SK-N-SH (cell line): ENCODE data around the gene TANC1. TPM values are rescaled to one million over a fixed set of nuclear protein-coding genes. Genes with fewer than 3 reads are reported as not detected.

Source experiments
- CTCF ChIA-PET: fragments of 300-600, 350-600 bp; formaldehyde crosslinking; extraction: SDS; loops from one replicate; lab custom pipeline; 2021; lab: Yijun Ruan, JAX
- POLR2A ChIA-PET: fragments of 350-600 bp; sonication (Branson Sonifier 250); formaldehyde crosslinking; extraction: SDS; loops from one replicate; lab custom pipeline; 2020; ENCODE audit warnings: antibody characterized with exemption, inconsistent platforms; lab: Yijun Ruan, JAX
- DNase-seq: peaks from one replicate; pipeline ENCODE4 v3.0.0; 2012
- H2AFZ ChIP-seq: fragments of 200-600 bp; sonication (generic); 2 replicates; pipeline ENCODE4 v1.8.1; 2016; ENCODE audit warnings: antibody characterized with exemption, mild to moderate bottlenecking, low read depth
- H3F3A ChIP-seq: fragments of 200-600 bp; sonication (generic); replicated peaks from 2 replicates; pipeline ENCODE3; 2016; ENCODE audit warnings: antibody characterized with exemption, mild to moderate bottlenecking; ENCODE audit not compliant: insufficient read depth
- H3K27ac ChIP-seq, 2 experiments: fragments of 200-500 bp in 1 of 2; fragments of 200-600 bp in 1 of 2; sonication (Bioruptor generic) in 1 of 2; sonication (generic), shearing (Covaris generic) in 1 of 2; 2 replicates each; pipeline versions ENCODE4 v1.5.1 to v1.6.1; 2014 to 2016; ENCODE audit warnings: low read depth in 2 of 2, inconsistent platforms in 1 of 2, low read length in 1 of 2, mild to moderate bottlenecking in 1 of 2, mixed read lengths in 1 of 2
- H3K27me3 ChIP-seq: fragments of 200-600 bp; sonication (generic), shearing (Covaris generic); 2 replicates; pipeline ENCODE4 v1.6.1; 2016; ENCODE audit warnings: mixed run types; ENCODE audit not compliant: insufficient read depth
- H3K36me3 ChIP-seq, 2 experiments: fragments of 200-500 bp in 1 of 2; fragments of 200-600 bp in 1 of 2; sonication (Bioruptor generic) in 1 of 2; sonication (generic) in 1 of 2; replicated peaks in 1 of 2; 2 replicates each; pipeline versions ENCODE3 to v1.5.1; 2014 to 2016; ENCODE audit warnings: low read length in 1 of 2, mild to moderate bottlenecking in 1 of 2; ENCODE audit not compliant: insufficient read depth in 2 of 2, control insufficient read depth in 1 of 2
- H3K4me1 ChIP-seq, 2 experiments: fragments of 200-500 bp in 1 of 2; fragments of 200-600 bp in 1 of 2; sonication (Bioruptor generic) in 1 of 2; sonication (generic), shearing (Covaris generic) in 1 of 2; 2 replicates each; pipeline versions ENCODE4 v1.5.1 to v1.6.1; 2014 to 2016; ENCODE audit warnings: low read depth in 1 of 2, low read length in 1 of 2, mixed run types in 1 of 2; ENCODE audit not compliant: insufficient read depth in 2 of 2, control insufficient read depth in 1 of 2
- H3K4me2 ChIP-seq: fragments of 200-600 bp; sonication (generic), shearing (Covaris generic); 2 replicates; pipeline ENCODE4 v1.6.1; 2017; ENCODE audit warnings: mixed run types
- H3K4me3 ChIP-seq, 2 experiments: fragments of 200-500 bp in 1 of 2; fragments of 200-600 bp in 1 of 2; sonication (Bioruptor generic) in 1 of 2; sonication (generic), shearing (Covaris generic) in 1 of 2; 2 replicates each; pipeline versions ENCODE4 v1.5.1 to v1.8.1; 2014 to 2016; ENCODE audit warnings: low read depth in 2 of 2, inconsistent platforms in 1 of 2, low read length in 1 of 2, mild to moderate bottlenecking in 1 of 2, mixed read lengths in 1 of 2, moderate library complexity in 1 of 2
- H3K79me2 ChIP-seq: fragments of 200-600 bp; sonication (generic); 2 replicates; pipeline ENCODE4 v1.8.1; 2017; ENCODE audit warnings: mild to moderate bottlenecking; ENCODE audit not compliant: insufficient read depth
- H3K9ac ChIP-seq: fragments of 200-600 bp; sonication (generic); 2 replicates; pipeline ENCODE4 v1.6.1; 2017; ENCODE audit warnings: mixed run types
- H3K9me2 ChIP-seq: fragments of 200-600 bp; sonication (generic); 2 replicates; pipeline ENCODE4 v1.6.1; 2017; ENCODE audit warnings: mixed run types
- H3K9me3 ChIP-seq: fragments of 200-600 bp; sonication (generic); 2 replicates; pipeline ENCODE4 v1.6.1; 2017; ENCODE audit warnings: mixed run types, mild to moderate bottlenecking, moderate library complexity
- H4K20me1 ChIP-seq: fragments of 200-600 bp; sonication (generic); 2 replicates; pipeline ENCODE4 v1.6.1; 2017; ENCODE audit warnings: mild to moderate bottlenecking, mixed run types; ENCODE audit not compliant: insufficient read depth
- EP300 ChIP-seq, 2 experiments: IDR thresholded peaks; 2 replicates each; pipeline versions ENCODE4 v1.4.0 to v1.6.1; 2012; ENCODE audit warnings: borderline replicate concordance in 1 of 2, low read depth in 1 of 2, low read length in 1 of 2
- EZH2phosphoT487 ChIP-seq: fragments of 200-600 bp; sonication (generic); IDR thresholded peaks from 2 replicates; pipeline ENCODE4 v1.6.1; 2017; ENCODE audit warnings: low read depth, mixed run types, mild to moderate bottlenecking, antibody characterized with exemption, moderate library complexity, borderline replicate concordance
- FOXJ3 ChIP-seq: sonication (generic); formaldehyde crosslinking; IDR thresholded peaks from 2 replicates; pipeline ENCODE4 v1.5.1; 2020; ENCODE audit warnings: mild to moderate bottlenecking, missing genetic modification reagents
- GABPA ChIP-seq: IDR thresholded peaks from 2 replicates; pipeline ENCODE4 v1.4.0; 2012; ENCODE audit warnings: low read depth, mild to moderate bottlenecking
- GATA2 ChIP-seq: sonication (generic); formaldehyde crosslinking; IDR thresholded peaks from 2 replicates; pipeline ENCODE4 v1.5.0; 2020; ENCODE audit warnings: mild to moderate bottlenecking, missing genetic modification reagents
- RXRA ChIP-seq: IDR thresholded peaks from 2 replicates; pipeline ENCODE4 v1.4.0; 2012; ENCODE audit warnings: low read depth, mild to moderate bottlenecking, borderline replicate concordance
- TCF12 ChIP-seq: IDR thresholded peaks from 2 replicates; pipeline ENCODE4 v1.4.0; 2012
- WGBS: methylation state at CpG from one replicate; pipeline ENCODE4 v1.1.6; 2017; ENCODE audit warnings: low lambda C conversion rate; 5-methylcytosine and 5-hydroxymethylcytosine counted together
- polyA plus RNA-seq, 3 experiments: library from polyadenylated mRNA; depleted of rRNA; stranded (reverse); fragments of >200 nt; gene quantifications; 2 replicates each; pipeline ENCODE4 v1.2.3, GENCODE V29; 2012
- TF ChIP-seq, protein P1 (sequence below): fragments of 150-350 bp; IDR thresholded peaks from 2 replicates; pipeline ENCODE4 v1.6.1; 2016; ENCODE audit warnings: mild to moderate bottlenecking, low read depth, low read length
- TF ChIP-seq, protein P2 (sequence below): fragments of 150-350 bp; IDR thresholded peaks from 2 replicates; pipeline ENCODE4 v1.6.1; 2017; ENCODE audit warnings: antibody characterized with exemption, low read length, low read depth, borderline replicate concordance
- TF ChIP-seq, protein P3 (sequence below): IDR thresholded peaks from 2 replicates; pipeline ENCODE4 v1.4.0; 2012; ENCODE audit warnings: low read depth
- TF ChIP-seq, protein P4 (sequence below): IDR thresholded peaks from 2 replicates; pipeline ENCODE4; 2012
- TF ChIP-seq, protein P5 (sequence below): fragments of 200-600 bp; sonication (generic); IDR thresholded peaks from 2 replicates; pipeline ENCODE4 v1.6.1; 2017; ENCODE audit warnings: antibody characterized with exemption, mild to moderate bottlenecking, moderate library complexity

The TANC1 gene
- polyA plus RNA-seq, 1 of the 3 experiments (the other 2 are of a cell fraction): 19.2 TPM

DNA sequence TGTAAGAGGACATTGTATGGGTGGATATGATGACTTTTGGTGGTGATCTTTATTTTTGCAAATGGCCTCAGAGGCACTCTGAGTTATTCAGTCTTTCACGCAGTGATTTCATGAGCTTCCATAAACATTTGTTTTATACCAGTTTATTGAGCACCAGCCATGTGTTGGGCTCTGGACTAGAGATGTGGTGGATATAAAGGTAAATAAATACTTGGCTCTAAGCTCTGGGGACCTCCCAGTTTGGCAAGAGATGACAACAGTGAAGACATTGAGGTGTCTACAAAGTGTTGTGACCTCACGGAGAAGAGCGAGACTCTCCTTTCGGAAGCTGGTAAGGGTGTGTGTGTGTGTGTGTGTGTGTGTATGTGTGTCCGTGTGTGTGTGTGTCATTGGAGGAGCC, 146.4 kb downstream of the TANC1 start:
- WGBS: 93% methylated on average over 5 of the region's 5 CpGs
- ChIA-PET POLR2A (no interaction called here), CTCF (interaction anchor here (0.6 to 1.3 kb wide), 3 partner anchors 21 to 79 kb away, joined by 3 read pairs; no protein-coding TSS in a partner anchor)

DNA sequence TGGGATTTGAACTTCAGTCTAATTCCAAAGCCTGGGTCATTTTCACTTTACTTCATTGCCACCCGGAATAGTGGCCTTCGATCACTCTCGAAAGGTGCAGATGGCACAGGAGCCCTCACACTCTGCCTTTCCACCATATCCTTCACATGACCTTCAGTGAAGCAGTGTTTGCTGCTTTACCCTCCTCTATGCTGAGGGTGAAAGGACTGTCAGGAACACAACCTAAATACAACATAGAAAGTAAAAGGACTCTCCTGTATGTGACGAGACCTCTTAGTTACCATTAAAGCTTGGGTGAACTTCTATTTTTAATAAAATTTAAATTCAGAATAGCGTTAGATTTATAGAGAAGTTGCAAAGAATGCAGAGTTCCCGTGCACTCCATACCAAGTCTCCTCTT, 148.5 kb downstream of the TANC1 start:
- Histone ChIP-seq H3K36me3 (no peaks in the 10 kb centered on the region), H3K4me1 (peaks cover 6 to 20% of the 10 kb centered on the region in 2 experiments; a peak in 3 of 4 replicates), H3F3A (peaks cover 3% of the 10 kb centered on the region), H2AFZ (no peak overlapping the region), H3K27me3 (no peaks in the 10 kb centered on the region), H3K9ac (no peak overlapping the region), H3K27ac (no peak overlapping the region), H3K4me2 (no peak overlapping the region), H3K79me2 (peaks cover 35% of the 10 kb centered on the region), H3K9me3 (no peaks in the 10 kb centered on the region), H3K4me3 (no peak overlapping the region), H3K9me2 (no peaks in the 10 kb centered on the region), H4K20me1 (no peaks in the 10 kb centered on the region)
- TF ChIP-seq EZH2phosphoT487: no peak
- CTCF ChIA-PET: interaction anchor here (0.6 to 4.2 kb wide), 6 partner anchors 9 to 215 kb away, joined by 3 to 39 read pairs (median 14); no protein-coding TSS in a partner anchor
- POLR2A ChIA-PET: no interaction called here
- WGBS: 96% methylated on average over 6 of the region's 6 CpGs
- no peak for DNase-seq

More for the DNA sequence above, 146.4 kb downstream of the TANC1 start:
- no peaks in the 10 kb centered on the region for H3K36me3 ChIP-seq
- H3K79me2 ChIP-seq: peaks cover 19% of the 10 kb centered on the region; the same call in 1 of the 2 replicates
- H3K27ac ChIP-seq: no peak overlapping the region
- peaks cover 8 to 30% of the 10 kb centered on the region in 2 experiments; a peak in 3 of 4 replicates for H3K4me1 ChIP-seq
- H3K9me3 ChIP-seq: no peaks in the 10 kb centered on the region
- no peak overlapping the region for H2AFZ ChIP-seq
- H4K20me1 ChIP-seq: no peaks in the 10 kb centered on the region
- TF ChIP-seq, protein P1, sequence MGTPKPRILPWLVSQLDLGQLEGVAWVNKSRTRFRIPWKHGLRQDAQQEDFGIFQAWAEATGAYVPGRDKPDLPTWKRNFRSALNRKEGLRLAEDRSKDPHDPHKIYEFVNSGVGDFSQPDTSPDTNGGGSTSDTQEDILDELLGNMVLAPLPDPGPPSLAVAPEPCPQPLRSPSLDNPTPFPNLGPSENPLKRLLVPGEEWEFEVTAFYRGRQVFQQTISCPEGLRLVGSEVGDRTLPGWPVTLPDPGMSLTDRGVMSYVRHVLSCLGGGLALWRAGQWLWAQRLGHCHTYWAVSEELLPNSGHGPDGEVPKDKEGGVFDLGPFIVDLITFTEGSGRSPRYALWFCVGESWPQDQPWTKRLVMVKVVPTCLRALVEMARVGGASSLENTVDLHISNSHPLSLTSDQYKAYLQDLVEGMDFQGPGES: no peak
- TF ChIP-seq GABPA (no peak), TCF12 (no peak), EP300 (IDR thresholded peaks at IDR 0.05; ENCODE audit: borderline replicate concordance in 1 of 2, low read depth in 1 of 2, low read length in 1 of 2) (no peak), GATA2 (CRISPR knock-in tag) (no peak)
- H3K9ac ChIP-seq: no peak overlapping the region
- H3K27me3 ChIP-seq: no peaks in the 10 kb centered on the region
- no peak overlapping the region for H3K4me2 ChIP-seq
- H3F3A ChIP-seq: peaks cover 3% of the 10 kb centered on the region
- no peaks in the 10 kb centered on the region for H3K9me2 ChIP-seq
- no peak overlapping the region for H3K4me3 ChIP-seq
- DNase-seq: no peak

DNA sequence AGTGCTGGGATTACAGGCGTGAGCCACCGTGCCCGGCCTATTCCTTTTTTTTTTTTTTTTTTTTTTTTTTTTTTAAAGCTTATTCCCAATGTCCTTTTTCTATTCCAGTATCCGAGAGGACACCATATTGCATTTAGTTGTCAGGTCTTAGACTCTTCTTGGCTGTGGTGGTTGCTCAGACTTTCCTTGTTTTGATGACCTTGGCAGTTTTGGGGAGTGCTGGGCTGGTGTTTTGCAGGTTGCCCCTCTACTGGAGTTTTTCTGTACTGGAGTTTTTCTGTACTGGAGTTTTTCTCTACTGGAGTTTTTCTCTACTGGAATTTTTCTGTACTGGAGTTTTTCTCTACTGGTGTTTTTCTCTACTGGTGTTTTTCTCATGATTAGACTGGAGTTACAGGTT, 149.2 kb downstream of the TANC1 start:
- no peaks in the 10 kb centered on the region for H3K36me3 ChIP-seq

More for the DNA sequence above, 149.2 kb downstream of the TANC1 start:
- TF ChIP-seq RXRA: no peak
- TF ChIP-seq FOXJ3 (CRISPR knock-in tag): no peak
- no peak for TF ChIP-seq EP300 (IDR thresholded peaks at IDR 0.05; ENCODE audit: borderline replicate concordance in 1 of 2, low read depth in 1 of 2, low read length in 1 of 2)
- TF ChIP-seq, protein P2, sequence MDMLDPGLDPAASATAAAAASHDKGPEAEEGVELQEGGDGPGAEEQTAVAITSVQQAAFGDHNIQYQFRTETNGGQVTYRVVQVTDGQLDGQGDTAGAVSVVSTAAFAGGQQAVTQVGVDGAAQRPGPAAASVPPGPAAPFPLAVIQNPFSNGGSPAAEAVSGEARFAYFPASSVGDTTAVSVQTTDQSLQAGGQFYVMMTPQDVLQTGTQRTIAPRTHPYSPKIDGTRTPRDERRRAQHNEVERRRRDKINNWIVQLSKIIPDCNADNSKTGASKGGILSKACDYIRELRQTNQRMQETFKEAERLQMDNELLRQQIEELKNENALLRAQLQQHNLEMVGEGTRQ: no peak
- no peak for TF ChIP-seq GABPA
- TF ChIP-seq, protein P3, sequence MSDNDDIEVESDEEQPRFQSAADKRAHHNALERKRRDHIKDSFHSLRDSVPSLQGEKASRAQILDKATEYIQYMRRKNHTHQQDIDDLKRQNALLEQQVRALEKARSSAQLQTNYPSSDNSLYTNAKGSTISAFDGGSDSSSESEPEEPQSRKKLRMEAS: no peak
- TF ChIP-seq, protein P4, sequence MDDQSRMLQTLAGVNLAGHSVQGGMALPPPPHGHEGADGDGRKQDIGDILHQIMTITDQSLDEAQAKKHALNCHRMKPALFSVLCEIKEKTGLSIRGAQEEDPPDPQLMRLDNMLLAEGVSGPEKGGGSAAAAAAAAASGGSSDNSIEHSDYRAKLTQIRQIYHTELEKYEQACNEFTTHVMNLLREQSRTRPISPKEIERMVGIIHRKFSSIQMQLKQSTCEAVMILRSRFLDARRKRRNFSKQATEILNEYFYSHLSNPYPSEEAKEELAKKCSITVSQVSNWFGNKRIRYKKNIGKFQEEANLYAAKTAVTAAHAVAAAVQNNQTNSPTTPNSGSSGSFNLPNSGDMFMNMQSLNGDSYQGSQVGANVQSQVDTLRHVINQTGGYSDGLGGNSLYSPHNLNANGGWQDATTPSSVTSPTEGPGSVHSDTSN: no peak
- TF ChIP-seq, protein P5, sequence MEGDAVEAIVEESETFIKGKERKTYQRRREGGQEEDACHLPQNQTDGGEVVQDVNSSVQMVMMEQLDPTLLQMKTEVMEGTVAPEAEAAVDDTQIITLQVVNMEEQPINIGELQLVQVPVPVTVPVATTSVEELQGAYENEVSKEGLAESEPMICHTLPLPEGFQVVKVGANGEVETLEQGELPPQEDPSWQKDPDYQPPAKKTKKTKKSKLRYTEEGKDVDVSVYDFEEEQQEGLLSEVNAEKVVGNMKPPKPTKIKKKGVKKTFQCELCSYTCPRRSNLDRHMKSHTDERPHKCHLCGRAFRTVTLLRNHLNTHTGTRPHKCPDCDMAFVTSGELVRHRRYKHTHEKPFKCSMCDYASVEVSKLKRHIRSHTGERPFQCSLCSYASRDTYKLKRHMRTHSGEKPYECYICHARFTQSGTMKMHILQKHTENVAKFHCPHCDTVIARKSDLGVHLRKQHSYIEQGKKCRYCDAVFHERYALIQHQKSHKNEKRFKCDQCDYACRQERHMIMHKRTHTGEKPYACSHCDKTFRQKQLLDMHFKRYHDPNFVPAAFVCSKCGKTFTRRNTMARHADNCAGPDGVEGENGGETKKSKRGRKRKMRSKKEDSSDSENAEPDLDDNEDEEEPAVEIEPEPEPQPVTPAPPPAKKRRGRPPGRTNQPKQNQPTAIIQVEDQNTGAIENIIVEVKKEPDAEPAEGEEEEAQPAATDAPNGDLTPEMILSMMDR: no peak
- ChIA-PET POLR2A (no interaction called here), CTCF (interaction anchor here (0.6 to 4.2 kb wide), 9 partner anchors 8 to 219 kb away, joined by 3 to 39 read pairs (median 14); no protein-coding TSS in a partner anchor)
- Histone ChIP-seq H3K27me3 (no peaks in the 10 kb centered on the region), H3K79me2 (peaks cover 36% of the 10 kb centered on the region), H3K4me1 (peaks cover 6 to 20% of the 10 kb centered on the region in 2 experiments; a peak in 3 of 4 replicates), H4K20me1 (no peaks in the 10 kb centered on the region), H3K9me2 (no peaks in the 10 kb centered on the region), H3K4me3 (no peak overlapping the region), H2AFZ (no peak overlapping the region), H3K4me2 (no peak overlapping the region), H3K9me3 (no peaks in the 10 kb centered on the region), H3K9ac (no peak overlapping the region), H3K27ac (no peak overlapping the region), H3F3A (peaks cover 3% of the 10 kb centered on the region)
- DNase-seq: no peak
- WGBS: 85% methylated on average over 4 of the region's 4 CpGs
